A549 treated with CpdA at 1 μM for 4 hours (cell line): ENCODE data around the gene TRH. TPM values are rescaled to one million over a fixed set of nuclear protein-coding genes. Genes with fewer than 3 reads are reported as not detected.

Experiments used
- total RNA-seq: library from RNA; stranded (reverse); fragments of 200-300 nt; extraction: Qiagen RNA extraction; gene quantifications from 5 replicates; pipeline ENCODE4 v1.2.3, GENCODE V29; 2022; ENCODE audit warnings: low read depth

The TRH gene
- total RNA-seq, result not detected in 5 replicates

DNA sequence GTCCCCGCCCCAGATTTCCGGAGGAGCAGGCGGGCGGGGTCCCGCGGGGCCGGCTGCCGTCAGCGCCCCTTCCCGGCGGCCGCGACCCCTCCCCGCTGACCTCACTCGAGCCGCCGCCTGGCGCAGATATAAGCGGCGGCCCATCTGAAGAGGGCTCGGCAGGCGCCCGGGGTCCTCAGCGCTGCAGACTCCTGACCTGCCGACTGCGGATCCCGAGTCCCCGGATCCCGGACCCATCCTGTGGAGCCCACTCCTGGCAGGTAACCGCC lies at the start of gene TRH:
TRH (plus strand) TSS at position 157 of the 269 bp plus-strand sequence. CDS start 1,097 bp downstream, outside the sequence.

Other genes with a start within 250 kb of the TRH start
- gene TMCC1, start 81.0 kb upstream of the TRH start, total RNA-seq, result 8.8 to 39.9 TPM (median 11.0 TPM) in 5 replicates
- not detected in 5 replicates for gene ALG1L2, start 107.1 kb downstream of the TRH start, total RNA-seq